OCI-LY7 (cell line): ENCODE measurements around the gene GSN. TPM values are rescaled to one million over a fixed set of nuclear protein-coding genes. Genes with fewer than 3 reads are reported as not detected.

Experiments
- BruUV-seq: library from RNA; stranded (reverse); fragments of 400-500 nt; replicated peaks from 2 replicates; lab custom pipeline; 2021; lab: Mats Ljungman, UMichigan
- CTCF ChIA-PET: fragments of 300-600 bp; sonication (Branson Sonifier 250); formaldehyde crosslinking; loops from one replicate; lab custom pipeline; 2022; ENCODE audit warnings: antibody characterized with exemption; ENCODE audit not compliant: unreplicated experiment; lab: Charles Lee
- POLR2A ChIA-PET: fragments of 300-600 bp; sonication (Branson Sonifier 250); formaldehyde crosslinking; loops from one replicate; lab custom pipeline; 2022; ENCODE audit warnings: antibody characterized with exemption; lab: Charles Lee
- DNase-seq: peaks from one replicate; pipeline ENCODE4 v3.0.0-alpha.2; 2015; ENCODE audit warnings: low spot score
- H2AFZ ChIP-seq: fragments of 200-600 bp; sonication (generic), shearing (Covaris generic); 2 replicates; pipeline ENCODE4 v1.6.1; 2014; ENCODE audit warnings: mild to moderate bottlenecking, antibody characterized with exemption, low read length, moderate library complexity
- H3K27ac ChIP-seq: fragments of 200-600 bp; sonication (generic); 2 replicates; pipeline ENCODE4 v1.5.1; 2014; ENCODE audit warnings: mixed run types, low read depth, mild to moderate bottlenecking, moderate library complexity, low read length, inconsistent platforms; ENCODE audit not compliant: poor library complexity, severe bottlenecking
- H3K36me3 ChIP-seq: fragments of 200-600 bp; sonication (generic); 2 replicates; pipeline ENCODE4 v1.6.1; 2014; ENCODE audit warnings: mild to moderate bottlenecking, antibody characterized with exemption, low read length, moderate library complexity, mixed read lengths; ENCODE audit not compliant: insufficient read depth
- H3K4me1 ChIP-seq: fragments of 200-600 bp; sonication (generic); 2 replicates; pipeline ENCODE4 v1.5.1; 2014; ENCODE audit warnings: mild to moderate bottlenecking, low read length; ENCODE audit not compliant: insufficient read depth, poor library complexity, severe bottlenecking
- H3K4me2 ChIP-seq: fragments of 200-600 bp; sonication (generic); 2 replicates; pipeline ENCODE4 v1.6.1; 2014; ENCODE audit warnings: mild to moderate bottlenecking, low read length
- H3K4me3 ChIP-seq: fragments of 200-600 bp; sonication (generic); 2 replicates; pipeline ENCODE4 v1.5.1; 2014; ENCODE audit warnings: mild to moderate bottlenecking, low read depth, low read length; ENCODE audit not compliant: poor library complexity, severe bottlenecking
- H3K79me2 ChIP-seq: fragments of 200-600 bp; sonication (generic); 2 replicates; pipeline ENCODE4 v1.6.1; 2016; ENCODE audit warnings: low read depth, mild to moderate bottlenecking, low read length, moderate library complexity, mixed read lengths; ENCODE audit not compliant: insufficient read depth
- H3K9me2 ChIP-seq: fragments of 200-600 bp; sonication (generic); 2 replicates; pipeline ENCODE4 v1.6.1; 2016; ENCODE audit warnings: mild to moderate bottlenecking, low read length, mixed read lengths; ENCODE audit not compliant: insufficient read depth
- H3K9me3 ChIP-seq: fragments of 200-600 bp; sonication (generic); 2 replicates; pipeline ENCODE4 v1.6.1; 2014; ENCODE audit warnings: mild to moderate bottlenecking, mixed run types, low read length, mixed read lengths
- H4K20me1 ChIP-seq: fragments of 200-600 bp; sonication (generic); 2 replicates; pipeline ENCODE4 v1.6.1; 2014; ENCODE audit warnings: mild to moderate bottlenecking, antibody characterized with exemption, low read length, moderate library complexity, mixed read lengths; ENCODE audit not compliant: insufficient read depth
- CTCF ChIP-seq: fragments of 200-600 bp; sonication (generic); conservative IDR thresholded peaks from 2 replicates; pipeline ENCODE4 v1.5.1; 2014; ENCODE audit warnings: mild to moderate bottlenecking, antibody characterized with exemption, low read length, moderate library complexity, mixed read lengths
- EZH2phosphoT487 ChIP-seq: fragments of 200-600 bp; sonication (generic); IDR thresholded peaks from 2 replicates; pipeline ENCODE4 v1.6.1; 2018; ENCODE audit warnings: low read depth, borderline replicate concordance, mild to moderate bottlenecking, mixed run types, antibody characterized with exemption, low read length, moderate library complexity, mixed read lengths
- intact Hi-C: fragments of 100-400 bp; cut with micrococcal nuclease; formaldehyde crosslinking; loops from one replicate; pipeline ENCODE4 v1.10.0; 2022; ENCODE audit not compliant: unreplicated experiment
- total RNA-seq, 2 experiments: library from RNA; depleted of rRNA in 1 of 2; stranded (reverse); fragments of >200 nt in 1 of 2; shearing (Covaris generic) in 1 of 2; gene quantifications; 2 replicates each; pipeline ENCODE4 v1.2.3, GENCODE V29; 2014 to 2022

Gene GSN
- total RNA-seq, 2 experiments from 2014 or later: 13.4 to 16.3 TPM

- Histone ChIP-seq H3K36me3 (no peaks in the 10 kb centered on the region), H3K27ac (no peak overlapping the region), H2AFZ (no peak overlapping the region), H3K4me2 (peak overlapping the region; percentile 17; the same call in 1 of the 2 replicates), H4K20me1 (no peaks in the 10 kb centered on the region), H3K4me3 (no peak overlapping the region), H3K79me2 (no peaks in the 10 kb centered on the region), H3K4me1 (peaks cover 3% of the 10 kb centered on the region), H3K9me2 (no peaks in the 10 kb centered on the region), H3K9me3 (no peaks in the 10 kb centered on the region)
- ChIA-PET POLR2A (interaction anchor here (0.6 kb wide), 1 partner anchor 719 kb away, joined by 3 read pairs; no protein-coding TSS in a partner anchor), CTCF (no interaction called here)
- intact Hi-C loops: no loop called here
- TF ChIP-seq EZH2phosphoT487 (no peak), CTCF (no peak)
- no TSS peak for BruUV-seq
- no peak for DNase-seq
These were observed 30.9 kb downstream of the GSN start for GRCh38 chr9:121298689-121299466.

- Histone ChIP-seq H3K4me2 (peak overlapping the region; percentile 17; the same call in 1 of the 2 replicates), H3K36me3 (no peaks in the 10 kb centered on the region)
- intact Hi-C loops: no loop called here
These were observed 31.7 kb downstream of the GSN start for GRCh38 chr9:121299467-121300282.

More at GRCh38 chr9:121299467-121300282, 31.7 kb downstream of the GSN start:
- BruUV-seq: no TSS peak
- ChIA-PET CTCF (no interaction called here), POLR2A (no interaction called here)
- no peak for TF ChIP-seq CTCF
- no peak for TF ChIP-seq EZH2phosphoT487
- Histone ChIP-seq H2AFZ (no peak overlapping the region), H3K4me3 (no peak overlapping the region), H3K9me3 (no peaks in the 10 kb centered on the region), H3K4me1 (peaks cover 3% of the 10 kb centered on the region), H3K9me2 (no peaks in the 10 kb centered on the region), H3K27ac (no peak overlapping the region), H4K20me1 (no peaks in the 10 kb centered on the region), H3K79me2 (no peaks in the 10 kb centered on the region)
- DNase-seq: no peak
